Tibial nerve (tissue), 4 donors: ENCODE data around the gene KAT2B. TPM values are rescaled to one million over a fixed set of nuclear protein-coding genes. Genes with fewer than 3 reads are reported as not detected.

Experiments
- DNase-seq, 2 donors: peaks; one replicate each; pipeline ENCODE4 v3.0.0-alpha.2; 2019; ENCODE audit warnings: low spot score in 2 of 2
- H3K27ac ChIP-seq, 4 donors: fragments of 200-600 bp; sonication (generic) in 3 of 4; one replicate each; pipeline ENCODE4 v1.5.1; 2017 to 2019; ENCODE audit warnings: mild to moderate bottlenecking in 1 of 4
- H3K27me3 ChIP-seq, 2 donors: fragments of 200-600 bp; sonication (generic) in 1 of 2; one replicate each; pipeline versions ENCODE4 v1.5.1 to v1.6.0; 2017 to 2019
- H3K36me3 ChIP-seq, 3 donors: fragments of 200-600 bp; sonication (generic); one replicate each; pipeline ENCODE4 v1.5.1; 2018 to 2019
- H3K4me1 ChIP-seq, 4 donors: fragments of 200-600 bp; sonication (generic) in 3 of 4; one replicate each; pipeline ENCODE4 v1.5.1; 2017 to 2019
- H3K4me3 ChIP-seq, 4 donors: fragments of 200-600 bp; sonication (generic) in 3 of 4; one replicate each; pipeline ENCODE4 v1.5.1; 2017 to 2019; ENCODE audit warnings: mild to moderate bottlenecking in 1 of 4, moderate library complexity in 1 of 4
- H3K9me3 ChIP-seq, 4 donors: fragments of 200-600 bp; sonication (generic) in 3 of 4; one replicate each; pipeline ENCODE4 v1.5.1; 2017 to 2019
- CTCF ChIP-seq, 5 experiments: fragments of 200-600 bp in 3 of 5; fragments of 450-650 bp in 2 of 5; sonication (generic) in 3 of 5; IDR thresholded peaks; one replicate each; pipeline ENCODE4 v1.5.1; 2016 to 2019; ENCODE audit warnings: antibody characterized with exemption in 5 of 5, mild to moderate bottlenecking in 3 of 5, moderate library complexity in 2 of 5
- EP300 ChIP-seq, 2 donors: sonication (generic); formaldehyde crosslinking; IDR thresholded peaks; one replicate each; pipeline ENCODE4 v1.6.1; 2017; ENCODE audit warnings: antibody characterized with exemption in 2 of 2, mild to moderate bottlenecking in 1 of 2
- POLR2A ChIP-seq, 2 donors: fragments of 450-650 bp; IDR thresholded peaks; one replicate each; pipeline ENCODE4 v1.6.1; 2017; ENCODE audit warnings: antibody characterized with exemption in 2 of 2, mild to moderate bottlenecking in 2 of 2, moderate library complexity in 2 of 2
- WGBS, 2 donors: methylation state at CpG; one replicate each; pipeline ENCODE4 v1.1.5; 2018; 5-methylcytosine and 5-hydroxymethylcytosine counted together
- total RNA-seq, 4 donors: library from RNA; depleted of rRNA; stranded (reverse); fragments of >200 nt; gene quantifications; one replicate each; pipeline ENCODE4 v1.1.0, GENCODE V29; 2016

Gene KAT2B
- total RNA-seq, 4 donors from 2014 or later: 34.5 to 87.2 (median 60.1) TPM

- H3K36me3 ChIP-seq: peaks cover 0 to 34% (median 0%) of the 10 kb centered on the region in 3 donors
- no peaks in the 10 kb centered on the region for H3K27me3 ChIP-seq
- DNase-seq: no peak
- no peak overlapping the region for H3K27ac ChIP-seq
- TF ChIP-seq POLR2A (IDR thresholded peaks at IDR 0.05) (no peak), CTCF (IDR thresholded peaks at IDR 0.05) (no peak), EP300 (IDR thresholded peaks at IDR 0.05) (no peak)
- WGBS, 2 donors: 93 to 96% methylated on average over 2 of the region's 2 CpGs
- H3K9me3 ChIP-seq: no peaks in the 10 kb centered on the region
- no peak overlapping the region for H3K4me3 ChIP-seq
- H3K4me1 ChIP-seq: peaks cover 0 to 15% (median 2%) of the 10 kb centered on the region in 4 donors
Observed at GRCh38 chr3:20143519-20143918, 103.3 kb downstream of the KAT2B start.

GRCh38 chr3:20145874-20146273 is 105.6 kb downstream of the KAT2B start:
- Histone ChIP-seq H3K9me3 (no peaks in the 10 kb centered on the region), H3K4me1 (peaks cover 0 to 14% (median 2%) of the 10 kb centered on the region in 4 donors), H3K36me3 (peaks cover 0 to 46% (median 0%) of the 10 kb centered on the region in 3 donors), H3K27me3 (no peaks in the 10 kb centered on the region), H3K4me3 (no peak overlapping the region), H3K27ac (no peak overlapping the region)
- TF ChIP-seq CTCF (IDR thresholded peaks at IDR 0.05) (no peak), EP300 (IDR thresholded peaks at IDR 0.05) (no peak), POLR2A (IDR thresholded peaks at IDR 0.05) (no peak)
- no peak for DNase-seq
- WGBS, 2 donors: 72 to 84% methylated on average over 2 of the region's 2 CpGs

- H3K27ac ChIP-seq: no peak overlapping the region
- WGBS, 2 donors: 81 to 84% methylated on average over 8 of the region's 8 CpGs
Observed at GRCh38 chr3:20146301-20146700, 106.1 kb downstream of the KAT2B start.

GRCh38 chr3:20147361-20147760 is 107.1 kb downstream of the KAT2B start:
- Histone ChIP-seq H3K4me1 (peaks cover 0 to 1% (median 0%) of the 10 kb centered on the region in 4 donors), H3K36me3 (peaks cover 0 to 55% (median 0%) of the 10 kb centered on the region in 3 donors), H3K9me3 (no peaks in the 10 kb centered on the region), H3K4me3 (no peak overlapping the region), H3K27me3 (no peaks in the 10 kb centered on the region), H3K27ac (no peak overlapping the region)
- TF ChIP-seq EP300 (IDR thresholded peaks at IDR 0.05): no peak
- no peak for TF ChIP-seq CTCF (IDR thresholded peaks at IDR 0.05)
- TF ChIP-seq POLR2A (IDR thresholded peaks at IDR 0.05): no peak
- DNase-seq: no peak

More at GRCh38 chr3:20146301-20146700, 106.1 kb downstream of the KAT2B start:
- H3K4me3 ChIP-seq: no peak overlapping the region
- peaks cover 0 to 46% (median 0%) of the 10 kb centered on the region in 3 donors for H3K36me3 ChIP-seq
- TF ChIP-seq POLR2A (IDR thresholded peaks at IDR 0.05): no peak
- TF ChIP-seq EP300 (IDR thresholded peaks at IDR 0.05): no peak
- no peak for TF ChIP-seq CTCF (IDR thresholded peaks at IDR 0.05)
- H3K27me3 ChIP-seq: no peaks in the 10 kb centered on the region
- H3K4me1 ChIP-seq: peaks cover 0 to 10% (median 2%) of the 10 kb centered on the region in 4 donors
- DNase-seq: no peak
- H3K9me3 ChIP-seq: no peaks in the 10 kb centered on the region

GRCh38 chr3:20148466-20148865 is 108.2 kb downstream of the KAT2B start:
- DNase-seq: no peak
- Histone ChIP-seq H3K4me1 (no peaks in the 10 kb centered on the region), H3K27me3 (no peaks in the 10 kb centered on the region), H3K9me3 (no peaks in the 10 kb centered on the region), H3K4me3 (no peak overlapping the region), H3K27ac (no peak overlapping the region), H3K36me3 (peaks cover 0 to 61% (median 0%) of the 10 kb centered on the region in 3 donors)
- no peak for TF ChIP-seq CTCF (IDR thresholded peaks at IDR 0.05)
- no peak for TF ChIP-seq EP300 (IDR thresholded peaks at IDR 0.05)
- TF ChIP-seq POLR2A (IDR thresholded peaks at IDR 0.05): no peak
- WGBS, 2 donors: 86 to 87% methylated on average over 10 of the region's 10 CpGs
